SK-N-SH treated with all-trans-retinoic acid at 6 μM for 48 hours (cell line): ENCODE data around the gene PLCB3.

Source experiments
- ARNTL ChIP-seq: fragments of 450-650 bp; formaldehyde crosslinking; IDR thresholded peaks from 2 replicates; pipeline ENCODE4 v1.5.0; 2020; ENCODE audit warnings: low read depth, mild to moderate bottlenecking, moderate library complexity, borderline replicate concordance
- OSR1 ChIP-seq: fragments of 250-450 bp; sonication (Bioruptor Pico); IDR thresholded peaks from 2 replicates; pipeline ENCODE4 v1.8.0; 2022; ENCODE audit warnings: moderate library complexity, mild to moderate bottlenecking, inconsistent platforms

DNA sequence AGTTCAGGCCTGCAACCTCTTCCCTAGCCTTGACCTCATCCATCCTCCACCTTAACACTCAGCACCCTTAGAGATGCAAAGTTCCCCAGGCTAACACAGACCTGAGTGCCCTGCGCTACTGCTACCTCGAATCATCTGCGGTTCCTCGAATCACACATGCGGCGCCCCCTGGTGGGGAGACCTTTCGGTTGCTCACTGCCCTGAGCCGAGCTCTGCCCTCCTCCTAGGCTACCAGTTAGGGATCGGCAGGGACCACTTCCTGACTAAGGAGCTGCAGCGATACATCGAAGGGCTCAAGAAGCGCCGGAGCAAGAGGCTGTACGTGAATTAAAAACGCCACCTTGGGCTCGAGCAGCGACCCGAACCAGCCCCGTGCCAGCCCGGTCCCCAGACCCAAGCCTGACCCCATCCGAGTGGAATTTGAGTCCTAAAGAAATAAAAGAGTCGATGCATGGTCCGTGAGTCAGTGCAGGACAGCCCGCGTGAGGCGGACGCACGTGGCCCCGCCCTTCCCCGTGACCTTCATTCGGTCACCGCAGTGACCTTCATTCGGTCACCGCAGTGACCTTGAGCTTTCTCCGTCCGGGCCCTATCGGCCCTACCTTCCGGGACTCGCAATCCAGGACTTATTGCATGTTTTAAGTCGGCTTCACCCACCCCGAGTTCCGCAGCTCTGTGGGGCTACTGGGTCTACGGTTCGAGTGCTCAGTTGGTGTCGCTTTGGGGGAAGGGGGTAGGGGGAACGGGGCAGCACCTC lies 53.2 kb downstream of the PLCB3 start:
- no peak for TF ChIP-seq ARNTL
- no peak for TF ChIP-seq OSR1 (CRISPR knock-in tag)
